ENCODE data around the gene MESD.

Gene MESD

DNA sequence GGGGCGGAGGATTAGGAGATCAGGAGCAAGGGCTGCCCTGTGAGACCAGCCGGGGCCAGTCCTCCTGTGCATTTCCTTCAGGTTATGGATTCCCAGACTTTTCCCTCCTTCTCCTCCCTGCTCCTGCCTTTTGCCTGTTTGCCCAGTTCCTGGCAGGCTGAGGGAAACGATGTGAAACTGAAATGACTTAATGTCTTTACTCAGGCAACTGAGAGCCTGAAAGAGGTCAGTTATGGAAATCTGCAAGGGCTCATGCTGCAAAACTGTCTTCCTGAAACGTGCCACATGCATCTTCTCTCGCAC lies 57.2 kb downstream of the MESD start:
- no peak for DNase-seq

DNA sequence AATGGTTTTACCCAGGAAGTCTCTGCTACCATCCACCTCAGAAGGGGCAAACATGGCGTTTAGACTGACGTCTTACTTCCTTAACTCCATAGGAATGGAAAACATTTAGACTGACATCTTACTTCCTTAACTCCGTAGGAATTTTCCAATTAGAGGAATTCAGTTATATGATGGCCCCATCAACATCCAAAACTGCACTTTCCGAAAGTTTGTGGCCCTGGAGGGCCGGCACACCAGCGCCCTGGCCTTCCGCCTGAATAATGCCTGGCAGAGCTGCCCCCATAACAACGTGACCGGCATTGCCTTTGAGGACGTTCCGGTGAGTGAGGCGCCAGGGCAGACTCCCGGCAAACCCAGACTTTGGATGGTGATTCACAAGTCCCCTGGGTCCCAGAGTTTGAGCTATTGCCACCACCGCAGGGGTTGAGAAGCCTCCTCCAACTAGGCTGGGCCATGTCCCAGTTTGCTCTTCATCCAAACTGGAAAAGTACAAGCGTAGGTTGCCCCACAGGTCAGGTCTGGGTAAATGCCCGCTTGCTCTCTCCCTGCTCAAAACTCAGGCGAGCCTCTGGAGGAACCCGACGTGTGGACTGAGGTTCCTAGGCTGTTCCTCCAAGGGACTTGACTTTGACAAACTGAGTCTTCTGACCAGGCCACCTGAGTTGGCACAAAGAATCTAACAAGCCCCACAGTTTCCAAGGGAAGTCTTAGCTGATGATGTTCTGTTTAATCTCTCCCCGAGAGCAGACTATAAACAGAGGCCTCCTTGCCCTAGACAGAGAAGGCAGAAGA lies 57.7 kb downstream of the MESD start:
- no peak for DNase-seq

DNA sequence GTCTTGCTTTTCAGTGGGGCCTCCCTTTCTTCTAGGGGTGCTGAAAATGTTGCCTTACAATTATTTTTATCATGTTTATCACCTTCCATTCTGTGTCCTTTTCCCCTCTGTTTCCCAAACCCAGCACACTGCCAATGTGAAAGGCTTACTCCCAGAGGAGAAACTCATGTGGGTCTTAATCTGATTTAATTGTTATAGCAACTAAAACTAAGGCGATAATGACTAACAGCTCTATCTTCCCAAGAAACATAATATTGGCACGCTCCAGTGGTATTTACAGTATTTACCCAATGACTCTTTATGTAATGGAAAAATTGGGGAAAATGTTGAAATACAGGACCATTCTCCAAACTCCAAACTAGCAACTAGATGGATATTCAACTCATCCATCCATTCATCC lies 58.4 kb downstream of the MESD start:
- DNase-seq = no peak

DNA sequence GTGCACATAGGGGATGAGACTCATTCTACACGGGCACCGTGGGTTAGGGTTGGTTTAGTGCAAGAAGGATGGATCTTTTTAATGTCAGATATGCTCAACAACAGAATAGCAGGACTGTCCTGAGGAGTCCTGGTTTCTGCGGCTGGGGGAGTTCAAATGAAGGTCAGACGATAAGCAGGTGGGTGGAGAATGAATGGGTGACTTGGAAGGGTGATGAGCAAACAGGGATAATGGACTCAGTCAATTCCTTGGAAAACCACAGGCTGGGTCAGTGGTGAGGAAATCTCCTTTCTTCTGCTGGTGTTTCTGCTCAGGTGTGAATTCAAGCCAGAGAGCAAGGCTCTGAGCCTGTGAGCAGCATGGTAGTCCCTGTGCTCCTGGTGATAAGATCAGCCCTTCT lies 59.9 kb downstream of the MESD start:
- no peak for DNase-seq

DNA sequence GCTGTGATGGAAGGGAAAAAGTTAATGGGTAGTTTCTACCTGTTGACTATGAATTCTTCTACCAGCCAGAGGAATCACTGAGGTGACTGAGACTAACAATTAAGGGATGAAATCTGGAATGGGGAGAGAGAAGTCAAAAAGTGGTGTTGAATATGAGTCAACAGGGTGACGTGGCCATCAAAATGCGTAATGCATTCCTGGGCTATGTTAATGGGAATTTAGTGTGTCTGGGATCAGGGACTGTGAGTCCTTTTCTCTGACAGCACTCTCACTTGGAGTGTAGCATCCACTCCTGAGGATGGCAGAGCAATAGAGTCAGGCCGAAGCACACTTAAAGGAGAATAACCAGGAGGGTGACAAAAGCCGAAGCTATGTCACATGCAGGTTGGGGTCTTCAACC lies 60.4 kb downstream of the MESD start:
- DNase-seq = peak; percentile 71

DNA sequence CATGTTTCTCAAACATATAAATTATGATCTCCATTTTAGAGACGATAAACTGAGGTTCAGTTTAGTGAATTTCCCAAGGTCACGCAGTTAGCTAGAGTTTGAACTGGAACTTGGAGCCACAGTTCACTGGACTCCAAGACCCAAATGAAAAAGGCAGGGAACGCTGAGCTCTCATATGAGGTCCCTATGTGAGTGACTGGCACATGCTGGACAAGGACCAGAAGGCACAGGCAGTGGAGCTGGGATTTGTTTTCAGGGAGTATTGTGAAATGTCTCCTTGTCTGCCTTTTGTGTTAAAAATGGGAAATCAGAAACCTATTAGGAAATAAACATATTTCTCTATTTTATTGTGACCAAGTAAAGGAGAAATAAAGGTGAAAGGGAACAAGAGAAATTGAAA lies 63.5 kb downstream of the MESD start:
- DNase-seq = no peak

DNA sequence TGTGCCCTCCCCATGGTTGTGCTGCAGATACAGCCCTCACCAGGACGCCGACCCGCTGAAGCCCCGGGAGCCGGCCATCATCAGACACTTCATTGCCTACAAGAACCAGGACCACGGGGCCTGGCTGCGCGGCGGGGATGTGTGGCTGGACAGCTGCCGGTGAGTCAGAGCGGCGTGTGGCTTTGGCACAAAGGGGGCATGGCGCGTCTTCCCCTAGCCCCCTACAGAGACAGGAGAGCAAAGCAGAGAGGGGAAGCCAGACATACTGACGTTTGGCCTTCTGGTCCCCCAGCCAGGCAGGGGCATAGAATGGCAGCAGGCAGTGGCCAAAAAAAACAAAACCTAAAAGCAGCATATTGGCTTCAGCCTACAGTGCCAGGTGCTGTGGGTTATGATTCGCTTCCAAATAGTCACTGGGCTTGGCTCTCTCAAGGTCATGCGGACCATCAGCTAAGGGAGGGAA lies 64.0 kb downstream of the MESD start:
- DNase-seq = no peak

DNA sequence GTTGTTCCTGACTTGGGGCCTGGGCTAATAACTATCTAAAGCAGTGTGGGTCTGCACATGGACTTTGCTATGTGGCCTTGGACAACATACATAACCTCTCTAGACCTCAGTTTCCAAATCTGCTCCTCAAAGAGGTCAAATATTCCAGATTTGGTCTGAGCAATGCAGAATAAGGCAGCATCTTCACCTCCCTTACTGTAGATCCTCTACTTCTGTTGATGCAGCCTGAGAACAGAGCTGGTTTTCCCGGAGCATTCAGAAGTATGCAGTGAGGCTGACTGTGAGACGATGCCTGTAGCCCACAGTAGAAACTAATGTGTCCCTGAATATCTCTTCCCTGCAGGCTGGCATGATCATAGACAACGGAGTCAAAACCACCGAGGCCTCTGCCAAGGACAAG lies 65.3 kb downstream of the MESD start:
- no peak for DNase-seq

DNA sequence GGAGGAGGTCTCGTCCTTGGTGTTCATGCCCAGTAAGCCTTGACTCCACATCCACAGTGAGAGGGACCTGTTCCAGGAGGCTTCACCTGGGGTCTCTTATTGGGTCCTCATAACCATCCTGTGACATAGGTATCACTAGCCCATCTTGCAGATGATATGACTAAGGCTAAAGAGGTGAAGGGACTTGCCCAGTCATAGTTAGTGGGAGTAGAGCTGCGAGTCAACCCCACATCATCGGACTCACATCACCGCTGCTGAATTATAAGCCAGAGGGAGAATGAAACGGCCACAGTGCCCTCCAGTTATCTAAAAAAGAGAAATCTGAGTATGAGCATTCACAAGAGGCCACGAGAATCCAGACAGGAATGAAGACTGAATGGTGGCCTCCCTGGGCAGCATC lies 66.0 kb downstream of the MESD start:
- DNase-seq = no peak

DNA sequence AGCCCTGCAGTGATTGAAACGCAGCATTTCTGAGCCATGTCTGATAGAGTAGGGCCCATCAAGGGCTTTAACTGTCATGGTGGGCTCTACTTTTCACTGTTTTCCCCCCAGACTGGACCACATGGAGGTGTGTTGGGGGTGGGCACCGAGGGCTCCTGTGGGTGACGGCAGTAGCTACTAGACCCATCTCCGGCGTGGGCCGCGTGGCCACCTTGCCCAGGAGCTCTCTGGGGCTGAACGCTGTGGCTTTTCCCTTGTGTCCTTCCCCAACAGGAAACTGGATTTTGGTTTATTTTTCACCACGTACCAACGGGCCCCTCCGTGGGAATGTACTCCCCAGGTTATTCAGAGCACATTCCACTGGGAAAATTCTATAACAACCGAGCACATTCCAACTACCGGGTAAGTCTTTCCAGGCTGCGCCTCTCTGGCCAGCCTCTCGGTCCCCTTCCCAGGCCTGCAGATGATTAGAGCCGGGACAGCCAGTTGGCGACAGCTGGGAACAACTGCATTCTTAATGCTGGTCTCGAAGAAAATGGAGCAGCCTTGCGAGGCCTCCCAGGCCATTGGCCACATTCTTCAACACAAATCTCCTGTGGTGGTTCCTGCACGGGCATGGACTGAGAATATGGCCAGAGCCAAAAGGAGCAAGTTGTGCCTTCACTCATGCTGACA lies 67.7 kb downstream of the MESD start:
- DNase-seq = no peak

DNA sequence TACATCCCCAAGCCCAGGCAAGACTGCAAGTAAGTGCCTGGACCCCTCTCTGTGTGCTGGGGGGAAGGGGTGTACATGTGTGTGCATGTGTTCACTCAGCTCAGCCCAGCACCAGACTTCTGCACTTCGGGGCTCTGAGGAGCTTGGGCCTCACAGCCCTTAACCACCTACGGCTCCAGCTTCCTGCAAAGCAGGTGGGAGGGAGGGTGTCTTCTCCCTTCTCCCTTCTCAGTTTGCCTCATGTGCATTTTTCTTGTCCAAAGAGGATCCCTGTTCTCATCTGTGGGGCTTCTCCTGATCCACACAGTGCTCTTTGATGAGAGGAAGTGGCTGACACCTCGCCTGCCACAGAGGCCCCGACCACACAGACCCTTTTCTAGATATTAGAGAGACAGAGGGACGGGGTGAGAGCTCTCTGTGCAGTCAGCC lies 69.3 kb downstream of the MESD start:
- DNase-seq = no peak

DNA sequence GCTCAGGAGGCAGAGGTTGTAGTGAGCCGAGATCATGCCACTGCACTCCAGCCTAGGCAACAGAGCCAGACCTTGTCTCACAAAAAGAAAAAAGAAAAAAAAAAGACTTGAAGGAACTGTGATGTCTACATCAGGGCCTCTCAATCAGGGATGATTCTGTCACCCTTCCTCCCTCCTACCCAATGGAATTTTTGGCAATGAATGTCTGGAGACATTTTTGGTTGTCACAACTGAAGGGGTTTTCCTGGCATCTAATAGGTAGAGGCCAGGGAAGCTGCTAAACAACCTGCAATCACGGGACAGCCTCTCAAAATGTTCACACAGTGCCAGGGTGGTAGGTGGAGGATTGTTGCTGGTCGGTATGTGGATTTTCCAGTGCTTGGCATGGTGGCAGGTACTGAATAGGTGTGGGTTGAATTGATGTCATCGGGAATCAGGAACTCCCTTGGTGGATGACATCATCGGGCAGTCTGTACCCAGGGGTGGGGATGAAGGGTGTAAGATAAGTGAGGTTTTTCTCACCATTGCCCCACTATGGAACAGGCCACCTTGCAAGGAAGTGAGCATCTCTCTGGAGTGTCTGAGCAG lies 71.3 kb downstream of the MESD start:
- DNase-seq = no peak

DNA sequence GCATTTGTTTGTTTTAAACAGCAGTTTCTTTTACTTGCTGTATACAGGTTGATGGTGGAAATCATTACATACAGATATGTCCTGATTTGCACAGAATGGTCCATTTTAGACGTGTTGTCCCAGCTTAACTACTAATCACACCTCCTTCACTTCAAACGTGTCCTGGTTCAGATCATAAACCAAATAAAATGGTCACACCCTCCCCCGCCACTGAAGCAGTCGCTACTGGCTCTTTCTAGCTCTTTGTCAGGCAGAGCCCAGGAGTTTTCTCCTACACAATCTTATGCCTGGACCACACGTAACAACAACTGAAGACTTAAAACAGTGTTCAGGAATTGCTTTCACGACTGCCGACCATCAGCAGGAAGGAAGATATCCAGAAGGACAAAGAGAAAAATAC lies 73.6 kb downstream of the MESD start:
- DNase-seq = no peak

DNA sequence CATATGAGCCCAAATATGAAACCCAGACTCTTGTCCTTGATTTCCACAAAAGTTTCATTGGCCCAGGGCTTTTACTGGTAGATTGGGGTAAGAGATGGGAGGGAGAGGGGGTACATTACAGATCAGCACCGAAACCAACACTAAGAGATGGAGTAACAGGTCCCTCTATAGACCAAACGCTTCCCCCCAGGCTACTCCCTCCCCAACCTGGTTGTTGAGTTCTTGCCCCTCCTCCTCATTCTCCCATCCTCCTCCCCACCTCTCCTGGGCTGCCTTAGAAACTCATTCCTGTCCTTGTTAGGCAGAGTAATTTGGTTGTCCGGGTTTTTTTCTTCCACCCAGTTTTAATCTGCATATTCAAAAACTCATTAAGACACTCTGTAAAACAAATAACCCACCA lies 74.1 kb downstream of the MESD start:
- no peak for DNase-seq

DNA sequence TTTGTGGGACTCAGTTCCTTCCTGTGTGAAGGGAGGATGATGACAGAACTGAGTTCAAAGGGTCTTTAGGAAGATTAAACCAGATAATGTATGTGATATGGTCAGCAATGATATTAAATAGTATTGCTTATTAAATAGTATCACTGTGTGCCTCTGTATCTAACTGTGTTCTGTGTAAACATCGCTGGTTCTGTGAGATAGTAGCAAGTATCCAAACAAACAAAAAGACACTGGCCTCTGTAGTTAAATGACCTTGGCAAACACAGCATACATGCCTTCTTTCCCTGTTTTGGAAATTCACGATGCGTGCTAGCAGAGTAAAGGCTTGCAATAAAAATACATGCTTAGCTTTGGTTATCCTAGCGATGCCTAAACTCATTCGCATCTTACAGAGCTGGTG lies 76.1 kb downstream of the MESD start:
- DNase-seq = no peak

DNA sequence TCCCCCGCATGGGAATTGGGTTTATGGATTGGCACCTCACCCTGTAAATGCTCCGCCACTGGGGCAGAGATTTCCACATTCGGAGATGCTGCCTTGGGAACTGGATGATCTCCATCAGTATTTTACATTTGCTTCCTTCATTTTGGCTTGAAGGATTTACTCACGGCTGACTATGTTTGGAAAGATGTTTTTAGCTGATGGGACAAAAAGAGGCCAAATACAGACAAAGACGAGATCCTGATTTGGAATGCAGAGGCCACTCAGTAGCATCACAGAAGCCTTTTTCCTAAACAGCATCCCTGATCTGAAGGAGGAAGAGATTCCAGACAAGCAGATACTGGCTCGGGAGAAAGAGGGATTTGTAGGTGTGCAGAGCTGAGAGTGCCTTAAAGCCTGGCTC lies 76.9 kb downstream of the MESD start:
- no peak for DNase-seq

DNA sequence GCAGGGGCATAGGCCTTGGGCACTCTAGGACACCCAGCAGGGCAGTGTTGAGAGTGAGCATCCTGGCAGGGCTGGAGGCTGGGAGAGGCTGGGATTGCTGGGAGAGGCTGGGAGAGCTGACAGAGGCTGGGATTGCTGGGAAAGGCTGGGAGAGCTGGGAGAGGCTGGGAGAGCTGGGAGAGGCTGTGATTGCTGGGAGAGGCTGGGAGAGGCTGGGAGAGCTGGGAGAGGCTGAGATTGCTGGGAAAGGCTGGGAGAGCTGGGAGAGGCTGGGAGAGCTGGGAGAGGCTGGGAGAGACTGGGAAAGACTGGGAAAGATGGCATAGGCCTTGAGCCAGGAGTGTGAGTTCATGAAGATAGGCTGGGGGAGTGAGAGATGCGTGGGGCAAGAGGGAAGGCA lies 77.8 kb downstream of the MESD start:
- no peak for DNase-seq

DNA sequence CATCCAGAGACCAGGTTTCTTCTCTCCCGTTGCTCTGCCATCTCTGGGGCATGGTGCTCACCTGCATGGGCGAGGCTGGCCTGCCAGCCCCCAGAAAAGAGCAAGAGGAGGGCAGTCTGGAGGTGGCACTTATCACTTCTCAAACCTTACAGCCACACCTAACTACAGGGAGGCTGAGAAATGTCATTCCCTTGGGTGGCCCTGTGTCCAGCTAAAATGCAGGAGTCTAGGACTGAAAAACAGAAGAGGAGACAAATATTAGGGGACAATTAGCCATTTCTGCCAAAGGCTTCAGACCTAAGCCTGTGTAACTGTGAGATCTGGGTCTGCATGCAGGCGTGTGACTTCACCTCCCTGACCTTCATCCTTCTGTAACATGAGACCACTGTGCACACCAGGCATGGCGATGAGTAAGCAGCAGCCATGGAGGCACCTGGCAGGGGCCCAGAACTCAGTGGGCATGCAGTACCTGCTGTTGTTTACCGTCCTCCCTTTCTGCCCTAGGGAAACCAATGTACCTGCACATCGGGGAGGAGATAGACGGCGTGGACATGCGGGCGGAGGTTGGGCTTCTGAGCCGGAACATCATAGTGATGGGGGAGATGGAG lies 83.4 kb downstream of the MESD start:
- peak; percentile 51 for DNase-seq

DNA sequence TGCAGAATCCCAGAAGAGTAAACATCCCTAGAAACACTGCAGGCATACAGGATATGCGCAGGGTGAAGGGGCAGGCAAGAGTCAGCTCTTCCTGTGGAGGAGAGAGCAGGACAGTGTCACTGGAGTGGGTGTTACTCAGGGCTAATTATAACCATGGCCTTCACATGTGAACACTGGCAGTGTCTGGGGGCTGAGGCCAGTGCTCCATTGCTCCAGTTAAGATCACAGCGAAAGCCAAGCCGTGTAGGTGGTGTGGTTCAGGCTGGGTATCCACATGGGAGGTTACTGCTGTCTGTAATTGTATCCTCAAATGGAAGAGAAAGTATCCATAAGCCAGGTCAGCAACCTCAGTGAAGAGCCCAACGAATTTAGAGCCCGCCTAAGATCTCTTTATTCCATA lies 84.6 kb downstream of the MESD start:
- no peak for DNase-seq

DNA sequence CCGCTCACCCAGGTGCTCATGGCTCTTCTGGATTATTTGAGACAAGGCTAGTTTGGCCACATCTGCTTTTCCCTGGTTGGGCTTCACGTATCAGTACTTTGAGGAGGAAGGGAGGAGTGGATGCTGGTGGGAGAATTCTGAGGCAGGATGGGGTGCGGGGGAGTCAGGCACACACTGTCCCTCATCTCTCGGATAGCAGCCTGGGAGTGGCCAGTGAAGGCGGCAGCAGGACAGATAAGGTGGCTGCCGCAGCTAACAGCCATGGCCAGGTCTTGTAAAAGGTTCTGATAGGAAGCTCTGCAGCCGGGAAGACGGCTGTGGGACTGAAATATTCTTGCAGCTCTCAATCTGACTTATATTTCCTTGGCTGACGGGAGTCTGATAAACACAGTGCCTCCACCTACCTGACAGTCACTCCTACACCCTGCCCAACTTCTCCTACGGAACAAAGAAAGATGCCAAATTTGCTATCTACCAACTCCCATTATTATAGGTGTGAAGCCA lies 87.3 kb downstream of the MESD start:
- no peak for DNase-seq

DNA sequence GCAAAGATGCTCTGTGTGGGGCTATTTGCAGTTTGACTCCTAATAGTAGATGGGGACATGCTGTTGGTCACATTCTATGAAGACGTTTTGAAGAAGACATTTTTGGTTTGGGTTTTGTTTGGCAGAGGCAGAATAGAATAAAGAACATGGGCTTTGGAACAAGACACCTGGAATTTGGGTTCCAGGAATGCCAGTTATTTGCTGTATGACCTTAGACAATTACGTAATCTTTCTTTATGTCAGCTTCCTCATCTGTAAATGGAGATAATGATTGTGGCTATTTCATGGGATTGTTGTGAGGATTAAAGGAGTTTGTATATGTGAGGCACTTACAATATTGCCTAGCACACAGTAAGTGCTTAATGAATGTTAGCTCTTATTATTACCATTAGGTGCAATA lies 91.6 kb downstream of the MESD start:
- peak; percentile 31 for DNase-seq
